ENCODE measurements around the gene ACOT4.
"Not testable (repeated sequence)": the region's sequence is repeated elsewhere in the genome, so short reads cannot be mapped to it uniquely, and the experiment has no call there.

ACOT4 gene, protein sequence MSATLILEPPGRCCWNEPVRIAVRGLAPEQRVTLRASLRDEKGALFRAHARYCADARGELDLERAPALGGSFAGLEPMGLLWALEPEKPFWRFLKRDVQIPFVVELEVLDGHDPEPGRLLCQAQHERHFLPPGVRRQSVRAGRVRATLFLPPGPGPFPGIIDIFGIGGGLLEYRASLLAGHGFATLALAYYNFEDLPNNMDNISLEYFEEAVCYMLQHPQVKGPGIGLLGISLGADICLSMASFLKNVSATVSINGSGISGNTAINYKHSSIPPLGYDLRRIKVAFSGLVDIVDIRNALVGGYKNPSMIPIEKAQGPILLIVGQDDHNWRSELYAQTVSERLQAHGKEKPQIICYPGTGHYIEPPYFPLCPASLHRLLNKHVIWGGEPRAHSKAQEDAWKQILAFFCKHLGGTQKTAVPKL

DNA sequence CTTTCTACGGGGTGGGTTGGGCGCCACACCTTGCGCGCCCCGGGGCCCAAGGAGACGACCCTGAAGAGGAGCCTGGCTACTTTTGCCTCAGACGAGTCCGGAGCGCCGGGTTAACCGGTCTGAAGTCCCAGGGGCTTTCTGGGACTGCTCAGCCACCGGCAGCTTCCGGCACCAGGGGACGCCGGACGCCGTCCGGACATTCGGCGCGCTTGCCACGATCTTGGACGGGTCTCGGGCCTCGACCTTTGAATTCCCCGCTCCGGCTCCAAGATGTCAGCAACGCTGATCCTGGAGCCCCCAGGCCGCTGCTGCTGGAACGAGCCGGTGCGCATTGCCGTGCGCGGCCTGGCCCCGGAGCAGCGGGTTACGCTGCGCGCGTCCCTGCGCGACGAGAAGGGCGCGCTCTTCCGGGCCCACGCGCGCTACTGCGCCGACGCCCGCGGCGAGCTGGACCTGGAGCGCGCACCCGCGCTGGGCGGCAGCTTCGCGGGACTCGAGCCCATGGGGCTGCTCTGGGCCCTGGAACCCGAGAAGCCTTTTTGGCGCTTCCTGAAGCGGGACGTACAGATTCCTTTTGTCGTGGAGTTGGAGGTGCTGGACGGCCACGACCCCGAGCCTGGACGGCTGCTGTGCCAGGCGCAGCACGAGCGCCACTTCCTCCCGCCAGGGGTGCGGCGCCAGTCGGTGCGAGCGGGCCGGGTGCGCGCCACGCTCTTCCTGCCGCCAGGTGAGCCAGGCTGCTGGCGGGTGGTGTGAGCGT is at the start of gene ACOT4:
Gene ACOT4, plus strand, starts transcription at position 184 of the 760 bp plus-strand sequence. Its CDS starts 87 bp downstream, at position 271.
- DNase-seq = no peak

DNA sequence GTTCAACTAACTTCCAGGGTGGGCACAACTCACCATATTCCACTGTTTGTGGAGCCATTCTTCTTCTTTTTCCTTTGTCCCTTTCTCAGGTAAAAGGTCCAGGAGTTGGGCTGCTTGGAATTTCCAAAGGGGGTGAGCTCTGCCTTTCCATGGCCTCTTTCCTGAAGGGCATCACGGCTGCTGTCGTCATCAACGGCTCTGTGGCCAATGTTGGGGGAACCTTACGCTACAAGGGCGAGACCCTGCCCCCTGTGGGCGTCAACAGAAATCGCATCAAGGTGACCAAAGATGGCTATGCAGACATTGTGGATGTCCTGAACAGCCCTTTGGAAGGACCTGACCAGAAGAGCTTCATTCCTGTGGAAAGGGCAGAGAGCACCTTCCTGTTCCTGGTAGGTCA is 48.7 kb upstream of the ACOT4 start:
- not testable (repeated sequence) for DNase-seq

DNA sequence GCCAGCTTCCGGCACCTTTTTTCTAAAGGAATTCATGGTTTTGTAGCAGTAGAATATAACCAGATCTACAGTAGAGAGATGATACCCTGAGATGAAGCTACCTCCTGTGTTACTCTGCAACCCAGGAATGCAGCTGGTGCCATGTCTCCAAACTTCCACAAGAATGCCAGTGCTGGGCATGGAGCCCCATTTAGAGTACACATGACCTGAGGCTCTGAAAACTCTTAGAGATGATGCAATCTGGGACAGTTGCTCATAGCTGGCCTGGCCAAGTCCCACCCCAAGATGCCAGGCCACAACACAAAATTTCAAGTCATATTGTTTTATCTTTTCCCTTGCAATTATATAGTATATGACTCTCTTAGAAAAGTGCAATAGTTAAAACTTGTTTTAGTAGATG is 46.3 kb upstream of the ACOT4 start:
- DNase-seq = not testable (repeated sequence)

DNA sequence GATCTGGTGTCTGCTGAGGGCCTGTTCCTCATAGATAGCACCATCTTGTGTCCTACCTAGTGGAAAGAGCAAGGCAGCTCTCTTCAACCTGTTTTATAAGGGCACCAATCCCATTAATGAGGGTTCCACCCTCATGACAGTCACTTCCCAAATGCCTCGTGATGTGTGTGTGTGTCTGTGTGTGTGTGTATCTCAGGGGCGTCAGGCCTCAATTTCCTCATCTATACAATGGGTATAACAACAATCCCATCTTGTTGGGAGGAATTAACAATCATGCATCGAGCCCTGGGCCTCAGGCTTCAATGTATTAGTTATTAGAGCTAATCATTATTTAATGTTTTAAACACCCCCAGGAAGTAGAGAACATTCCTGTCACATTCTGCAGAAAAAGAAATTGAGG is 42.6 kb upstream of the ACOT4 start:
- DNase-seq = not testable (repeated sequence)

DNA sequence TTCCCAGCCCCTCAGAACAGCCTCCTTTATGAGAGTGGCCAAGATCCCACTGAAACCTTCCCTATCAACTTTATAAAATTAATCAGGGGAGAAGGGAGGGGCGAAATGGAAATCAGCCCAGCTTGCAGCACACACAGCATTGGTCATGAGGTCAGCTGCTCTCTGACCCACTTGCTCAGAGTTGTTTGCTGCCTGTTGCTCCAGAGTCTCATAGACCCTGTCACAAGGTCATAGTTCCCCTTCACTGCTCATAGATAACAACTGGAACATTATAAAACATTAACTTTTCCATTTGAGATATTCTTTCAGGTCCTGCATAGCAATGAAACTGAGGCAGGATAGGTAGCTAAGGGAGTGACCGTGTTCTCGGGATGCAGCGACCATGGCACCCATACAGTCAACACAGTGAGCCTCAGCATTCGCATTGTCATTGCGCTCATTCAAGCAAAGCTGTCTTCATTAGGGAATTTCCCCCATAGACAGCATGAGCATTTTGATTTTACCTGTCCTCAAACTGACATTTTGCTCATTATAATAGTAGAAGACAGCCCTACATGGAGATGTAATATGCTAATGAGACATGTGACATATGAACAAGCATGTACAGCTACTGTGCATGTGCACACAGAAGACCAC is 41.7 kb upstream of the ACOT4 start:
- not testable (repeated sequence) for DNase-seq

DNA sequence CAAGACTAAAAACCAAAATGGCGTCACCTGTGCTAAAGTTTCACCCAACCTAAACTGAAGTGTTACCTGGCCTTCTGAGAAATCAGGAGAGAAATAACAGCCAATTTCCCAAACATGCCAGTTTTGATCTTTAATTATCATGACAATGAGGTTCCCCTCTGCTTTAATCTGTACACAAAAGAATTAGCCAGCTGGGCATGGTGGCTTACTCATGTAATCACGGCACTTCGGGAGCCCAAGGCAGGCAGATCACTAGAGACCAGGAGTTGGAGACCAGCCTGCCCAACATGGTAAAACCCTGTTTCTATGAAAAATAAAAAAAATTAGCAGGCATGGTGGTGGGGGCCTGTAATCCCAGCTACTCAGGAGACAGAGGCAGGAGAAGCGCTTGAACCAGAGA is 37.8 kb upstream of the ACOT4 start:
- DNase-seq = no peak

DNA sequence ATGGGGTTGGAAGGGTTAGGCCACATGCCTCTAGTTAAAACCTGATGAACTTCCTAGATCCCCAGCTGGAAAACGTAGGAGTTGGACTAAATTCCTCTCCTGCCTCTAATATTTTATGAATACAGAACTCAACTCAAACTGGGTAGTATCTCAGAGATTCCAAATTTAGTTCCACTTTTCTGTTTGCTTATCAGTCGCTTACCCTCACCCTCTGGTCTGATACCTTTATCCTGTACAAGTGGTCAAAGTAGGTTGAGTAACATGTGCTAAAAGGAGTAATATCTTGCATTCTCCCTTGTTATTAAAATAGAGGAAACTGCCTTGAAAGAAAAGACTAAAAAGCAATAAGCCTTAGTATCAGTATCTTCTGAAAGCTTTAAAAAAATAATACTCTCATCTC is 34.5 kb upstream of the ACOT4 start:
- DNase-seq = not testable (repeated sequence)

DNA sequence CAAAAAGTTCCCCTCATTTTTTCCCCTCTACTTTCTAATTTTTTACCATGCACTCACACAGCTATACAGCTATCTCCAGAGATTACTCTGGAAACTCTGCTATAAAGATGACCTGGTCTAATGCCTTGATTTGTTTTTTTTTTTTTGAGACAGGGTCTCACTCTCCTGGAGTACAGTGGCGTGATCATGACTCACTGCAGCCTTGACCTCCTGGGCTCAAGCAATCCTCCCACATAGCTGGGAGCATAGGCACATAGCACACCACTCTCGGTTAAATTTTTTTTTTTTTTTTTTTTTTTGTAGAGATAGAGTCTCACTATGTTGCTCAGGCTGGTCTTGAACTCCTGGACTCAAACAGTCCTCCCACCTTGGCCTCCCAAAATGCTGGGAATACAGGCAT is 33.4 kb upstream of the ACOT4 start:
- not testable (repeated sequence) for DNase-seq

DNA sequence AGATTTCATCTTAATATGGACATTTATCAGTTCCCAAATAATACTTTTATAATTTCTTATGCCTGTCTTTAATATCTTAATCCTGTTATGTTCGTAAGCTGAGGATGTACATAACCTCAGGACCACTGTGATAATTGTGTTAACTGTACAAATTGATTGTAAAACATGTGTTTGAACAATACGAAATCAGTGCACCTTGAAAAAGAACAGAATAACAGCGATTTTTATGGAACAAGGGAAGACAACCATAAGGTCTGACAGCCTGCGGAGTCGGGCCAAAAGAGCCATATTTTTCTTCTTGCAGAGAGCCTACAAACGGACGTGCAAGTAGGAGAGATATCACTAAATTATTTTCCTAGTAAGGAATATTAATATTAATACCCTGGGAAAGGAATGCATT is 29.4 kb upstream of the ACOT4 start:
- DNase-seq = not testable (repeated sequence)

DNA sequence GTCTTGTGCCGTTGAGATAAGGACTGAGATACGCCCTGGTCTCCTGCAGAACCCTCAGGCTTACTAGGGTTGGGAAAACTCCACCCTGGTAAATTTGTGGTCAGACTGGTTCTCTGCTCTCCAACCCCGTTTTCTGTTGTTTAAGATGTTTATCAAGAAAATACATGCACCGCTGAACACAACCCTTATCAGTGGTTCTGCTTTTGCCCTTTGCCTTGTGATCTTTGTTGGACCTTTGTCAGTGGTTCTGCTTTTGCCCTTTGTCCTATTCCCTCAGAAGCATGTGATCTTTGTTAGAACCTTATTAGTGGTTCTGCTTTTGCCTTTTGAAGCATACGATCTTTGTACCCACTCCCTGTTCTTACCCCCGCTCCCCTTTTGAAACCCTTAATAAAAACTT is 29.0 kb upstream of the ACOT4 start:
- not testable (repeated sequence) for DNase-seq

DNA sequence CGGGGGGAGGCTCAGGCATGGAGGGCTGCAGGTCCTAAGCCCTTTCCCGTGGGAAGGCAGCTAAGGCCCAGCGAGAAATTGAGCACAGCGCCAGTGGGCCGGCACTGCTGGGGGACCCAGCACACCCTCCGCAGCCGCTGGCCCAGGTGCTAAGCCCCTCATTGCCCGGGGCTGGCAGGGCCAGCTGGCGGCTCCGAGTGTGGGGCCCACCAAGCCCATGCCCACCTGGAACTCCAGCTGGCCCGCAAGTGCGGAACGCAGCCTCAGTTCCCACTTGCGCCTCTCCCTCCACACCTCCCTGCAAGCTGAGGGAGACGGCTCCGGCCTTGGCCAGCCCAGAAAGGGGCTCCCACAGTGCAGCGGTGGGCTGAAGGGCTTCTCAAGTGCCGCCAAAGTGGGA is 25.2 kb upstream of the ACOT4 start:
- not testable (repeated sequence) for DNase-seq

DNA sequence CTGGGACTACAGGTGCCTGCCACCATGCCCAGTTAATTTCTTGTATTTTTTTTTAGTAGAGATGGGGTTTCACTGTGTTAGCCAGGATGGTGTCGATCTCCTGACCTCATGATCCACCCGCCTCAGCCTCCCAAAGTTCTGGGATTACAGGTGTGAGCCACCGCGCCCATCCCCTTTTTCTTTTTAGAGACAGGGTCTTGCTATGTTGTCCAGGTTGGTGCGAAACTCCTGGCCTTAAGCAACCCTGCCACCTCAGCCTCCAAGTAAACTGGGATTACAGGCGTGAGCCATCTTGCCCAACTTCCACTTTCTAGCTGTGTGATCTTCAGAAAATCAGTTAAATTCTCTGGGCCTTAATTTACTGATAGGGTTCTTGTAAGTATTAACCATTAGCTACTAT is 24.7 kb upstream of the ACOT4 start:
- DNase-seq = not testable (repeated sequence)

DNA sequence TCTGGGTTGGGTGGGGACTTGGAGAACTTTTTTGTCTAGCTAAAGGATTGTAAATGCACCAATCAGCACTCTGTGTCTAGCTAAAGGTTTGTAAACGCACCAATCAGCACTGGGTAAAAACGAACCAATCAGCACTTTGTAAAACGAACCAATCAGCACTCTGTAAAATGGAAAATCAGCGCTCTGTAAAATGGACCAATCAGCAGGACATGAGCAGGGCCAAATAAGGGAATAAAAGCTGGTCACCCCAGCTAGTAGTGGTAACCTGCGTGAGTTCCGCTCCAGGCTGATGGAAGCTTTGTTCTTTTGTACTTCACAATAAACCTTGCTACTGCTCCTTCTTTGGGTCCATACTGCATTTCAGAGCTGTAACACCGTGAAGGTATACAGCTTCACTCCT is 24.3 kb upstream of the ACOT4 start:
- no peak for DNase-seq

DNA sequence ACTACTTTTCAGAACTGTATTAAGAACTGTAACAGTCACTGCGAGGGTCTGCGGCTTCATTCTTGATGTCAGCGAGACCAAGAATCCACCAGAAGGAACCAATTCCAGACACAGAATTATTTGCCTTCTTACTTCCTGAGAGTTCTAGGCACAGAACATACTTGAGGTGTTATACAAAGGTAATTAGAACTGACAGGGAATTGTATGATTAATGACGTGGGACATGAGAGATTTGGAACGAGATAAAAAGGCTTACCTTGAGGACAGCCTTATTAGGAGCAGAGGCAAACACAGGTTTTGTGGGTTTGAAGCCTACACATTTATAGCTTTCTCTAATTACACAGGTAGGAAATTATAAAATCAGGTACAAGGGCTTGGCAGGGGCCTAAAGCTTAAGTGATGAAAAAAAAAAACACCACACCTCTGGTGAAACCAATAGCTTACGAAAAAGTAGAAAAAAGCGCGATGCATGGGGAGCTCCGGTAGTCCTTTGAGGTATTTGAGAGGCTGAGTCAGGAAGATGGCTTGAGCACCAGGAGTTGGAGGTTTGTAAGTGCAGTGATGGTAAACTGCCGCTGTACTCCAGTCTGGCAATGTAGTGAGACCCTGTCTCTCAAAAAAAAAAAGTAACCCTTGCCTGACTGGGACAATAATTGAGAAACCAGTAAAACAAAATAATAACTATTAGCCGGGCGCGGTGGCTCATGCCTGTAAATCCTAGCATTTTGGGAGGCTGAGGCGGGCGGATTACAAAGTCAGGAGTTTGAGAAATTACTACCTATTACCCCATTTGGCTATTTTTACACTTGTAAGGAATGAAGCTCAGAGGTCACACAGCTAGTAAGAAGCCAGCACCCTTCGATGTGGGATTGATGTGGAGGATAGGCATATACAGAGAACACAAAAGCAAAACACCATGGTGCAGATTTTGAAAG is 23.5 kb upstream of the ACOT4 start:
- no peak for DNase-seq

DNA sequence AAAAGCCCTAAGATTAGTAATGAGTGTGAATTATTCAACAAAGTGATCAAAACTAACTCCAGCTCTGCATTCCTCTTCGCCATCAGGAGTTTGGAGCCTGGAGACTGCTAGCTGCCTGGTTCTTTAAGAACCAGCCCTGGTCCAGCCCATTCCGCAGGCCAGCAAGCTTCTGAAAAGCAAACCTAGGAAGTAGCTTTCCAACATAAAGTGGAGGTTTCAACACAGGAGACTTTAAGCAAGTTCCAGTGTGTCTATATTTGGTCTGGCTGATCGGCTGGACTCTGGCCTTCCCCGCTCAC is 22.8 kb upstream of the ACOT4 start:
- not testable (repeated sequence) for DNase-seq

DNA sequence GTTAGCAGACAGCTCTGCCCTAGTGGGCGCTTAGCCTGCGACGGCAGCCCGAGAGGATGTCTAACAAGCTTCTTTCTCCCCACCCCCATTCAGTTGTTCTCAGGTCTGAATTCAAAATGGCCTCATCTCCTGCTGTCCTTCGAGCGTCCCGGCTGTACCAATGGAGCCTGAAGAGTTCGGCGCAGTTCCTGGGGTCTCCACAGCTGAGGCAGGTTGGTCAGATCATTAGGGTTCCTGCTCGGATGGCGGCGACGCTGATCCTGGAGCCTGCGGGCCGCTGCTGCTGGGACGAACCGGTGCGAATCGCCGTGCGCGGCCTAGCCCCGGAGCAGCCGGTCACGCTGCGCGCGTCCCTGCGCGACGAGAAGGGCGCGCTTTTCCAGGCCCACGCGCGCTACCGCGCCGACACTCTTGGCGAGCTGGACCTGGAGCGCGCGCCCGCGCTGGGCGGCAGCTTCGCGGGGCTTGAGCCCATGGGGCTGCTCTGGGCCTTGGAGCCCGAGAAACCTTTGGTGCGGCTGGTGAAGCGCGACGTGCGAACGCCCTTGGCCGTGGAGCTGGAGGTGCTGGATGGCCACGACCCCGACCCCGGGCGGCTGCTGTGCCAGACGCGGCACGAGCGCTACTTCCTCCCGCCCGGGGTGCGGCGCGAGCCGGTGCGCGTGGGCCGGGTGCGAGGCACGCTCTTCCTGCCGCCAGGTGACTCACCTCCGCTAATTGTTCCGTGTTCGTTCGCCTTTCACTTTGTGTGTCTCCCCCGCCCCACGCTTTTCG is 22.3 kb upstream of the ACOT4 start, which contains the start of gene ACOT2:
Gene ACOT2, plus strand, starts transcription at position 29 of the 774 bp plus-strand sequence. Its CDS starts 28 bp downstream, at position 57.
- DNase-seq = not testable (repeated sequence)

DNA sequence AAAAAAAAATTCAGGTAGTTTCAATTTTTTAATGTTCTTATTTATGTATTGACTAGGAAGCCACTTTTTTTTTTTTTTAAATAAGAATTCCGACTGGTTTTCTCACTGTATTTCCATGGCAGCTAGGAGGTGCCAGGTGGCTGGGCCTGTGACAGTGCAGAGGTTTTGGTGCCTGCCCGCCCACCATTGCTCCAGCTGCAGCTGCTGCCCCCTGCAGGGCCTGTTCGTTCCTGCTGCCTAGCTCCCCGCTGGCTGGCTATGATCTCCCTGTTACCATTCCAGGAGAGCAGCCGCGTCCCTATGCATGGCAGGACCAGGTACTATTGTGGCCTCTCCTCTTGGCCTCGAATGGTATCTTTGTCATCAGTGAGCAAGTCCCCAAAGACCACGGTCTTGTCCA is 20.8 kb upstream of the ACOT4 start:
- DNase-seq = not testable (repeated sequence)

DNA sequence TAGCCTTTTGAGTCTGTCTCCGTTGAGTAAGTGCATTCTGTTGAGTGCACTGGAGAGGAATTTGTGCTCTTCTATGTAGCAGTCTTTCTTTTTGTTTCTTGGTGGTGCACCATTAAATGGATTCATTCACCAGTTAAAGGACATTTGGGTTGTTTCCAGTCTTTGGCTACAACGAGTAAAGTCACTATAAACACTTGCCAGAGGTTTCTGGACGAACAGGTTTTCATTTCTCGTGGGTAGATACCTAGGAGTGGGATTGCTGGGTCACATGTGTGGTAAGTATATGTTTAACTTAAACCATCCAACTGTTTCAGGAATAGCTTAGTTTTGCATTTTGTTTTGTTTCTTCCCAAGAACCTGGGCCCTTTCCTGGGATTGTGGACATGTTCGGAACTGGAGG is 18.6 kb upstream of the ACOT4 start:
- DNase-seq = not testable (repeated sequence)

DNA sequence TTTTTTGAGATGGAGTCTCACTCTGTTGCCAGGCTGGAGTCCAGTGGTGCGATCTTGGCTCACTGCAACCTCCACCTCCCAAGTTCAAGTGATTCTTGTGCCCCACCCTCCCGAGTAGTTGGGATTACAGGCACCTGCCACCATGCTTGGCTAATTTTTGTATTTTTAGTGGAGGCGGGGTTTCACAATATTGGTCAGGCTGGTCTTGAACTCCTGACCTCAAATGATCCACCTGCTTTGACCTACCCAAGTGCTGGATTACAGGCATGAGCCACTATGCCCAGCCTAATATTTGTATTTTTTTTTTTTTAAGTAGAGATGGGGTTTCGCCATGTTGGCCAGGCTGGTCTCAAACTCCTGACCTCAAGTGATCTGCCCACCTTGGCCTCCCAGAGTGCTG is 17.9 kb upstream of the ACOT4 start:
- not testable (repeated sequence) for DNase-seq

DNA sequence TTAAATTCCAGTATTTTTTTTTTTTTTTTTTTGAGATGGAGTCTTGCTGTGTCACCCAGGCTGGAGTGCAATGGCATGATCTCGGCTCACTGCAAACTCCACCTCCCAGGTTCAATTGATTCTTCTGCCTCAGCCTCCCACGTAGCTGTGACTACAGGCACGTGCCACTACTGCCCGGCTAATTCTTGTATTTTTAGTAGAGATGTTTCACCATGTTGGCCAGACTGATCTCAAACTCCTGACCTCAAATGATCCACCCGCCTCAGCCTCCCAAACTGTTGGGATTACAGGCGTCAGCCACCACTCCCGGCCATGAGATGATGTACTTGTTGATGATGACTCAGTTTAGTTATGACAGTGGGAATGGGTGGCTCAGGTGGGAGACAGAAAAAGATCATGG is 17.4 kb upstream of the ACOT4 start:
- DNase-seq = not testable (repeated sequence)

DNA sequence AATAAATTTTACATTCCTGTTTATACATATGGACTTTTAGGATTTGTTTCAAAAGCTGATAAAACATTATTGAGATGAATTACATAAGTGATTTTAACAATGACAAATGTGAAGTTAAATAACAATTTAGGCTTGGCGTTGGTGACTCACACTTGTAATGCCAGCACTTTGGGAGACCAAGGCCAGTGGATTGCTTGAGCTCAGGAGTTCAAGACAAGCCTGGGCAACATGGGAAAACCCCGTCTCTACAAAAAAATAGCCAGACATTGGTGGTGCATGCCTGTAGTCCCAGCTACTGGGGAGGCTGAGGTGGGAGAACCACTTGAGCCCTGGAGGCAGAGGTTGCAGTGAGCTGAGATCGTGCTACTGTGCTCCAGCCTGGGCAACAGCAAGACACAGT is 15.3 kb upstream of the ACOT4 start:
- no peak for DNase-seq

DNA sequence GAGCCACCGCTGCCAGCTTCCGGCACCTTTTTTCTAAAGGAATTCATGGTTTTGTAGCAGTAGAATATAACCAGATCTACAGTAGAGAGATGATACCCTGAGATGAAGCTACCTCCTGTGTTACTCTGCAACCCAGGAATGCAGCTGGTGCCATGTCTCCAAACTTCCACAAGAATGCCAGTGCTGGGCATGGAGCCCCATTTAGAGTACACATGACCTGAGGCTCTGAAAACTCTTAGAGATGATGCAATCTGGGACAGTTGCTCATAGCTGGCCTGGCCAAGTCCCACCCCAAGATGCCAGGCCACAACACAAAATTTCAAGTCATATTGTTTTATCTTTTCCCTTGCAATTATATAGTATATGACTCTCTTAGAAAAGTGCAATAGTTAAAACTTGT is 14.5 kb upstream of the ACOT4 start:
- not testable (repeated sequence) for DNase-seq
